Measurements from ENCODE around the gene DBN1.

DBN1 gene

DNA sequence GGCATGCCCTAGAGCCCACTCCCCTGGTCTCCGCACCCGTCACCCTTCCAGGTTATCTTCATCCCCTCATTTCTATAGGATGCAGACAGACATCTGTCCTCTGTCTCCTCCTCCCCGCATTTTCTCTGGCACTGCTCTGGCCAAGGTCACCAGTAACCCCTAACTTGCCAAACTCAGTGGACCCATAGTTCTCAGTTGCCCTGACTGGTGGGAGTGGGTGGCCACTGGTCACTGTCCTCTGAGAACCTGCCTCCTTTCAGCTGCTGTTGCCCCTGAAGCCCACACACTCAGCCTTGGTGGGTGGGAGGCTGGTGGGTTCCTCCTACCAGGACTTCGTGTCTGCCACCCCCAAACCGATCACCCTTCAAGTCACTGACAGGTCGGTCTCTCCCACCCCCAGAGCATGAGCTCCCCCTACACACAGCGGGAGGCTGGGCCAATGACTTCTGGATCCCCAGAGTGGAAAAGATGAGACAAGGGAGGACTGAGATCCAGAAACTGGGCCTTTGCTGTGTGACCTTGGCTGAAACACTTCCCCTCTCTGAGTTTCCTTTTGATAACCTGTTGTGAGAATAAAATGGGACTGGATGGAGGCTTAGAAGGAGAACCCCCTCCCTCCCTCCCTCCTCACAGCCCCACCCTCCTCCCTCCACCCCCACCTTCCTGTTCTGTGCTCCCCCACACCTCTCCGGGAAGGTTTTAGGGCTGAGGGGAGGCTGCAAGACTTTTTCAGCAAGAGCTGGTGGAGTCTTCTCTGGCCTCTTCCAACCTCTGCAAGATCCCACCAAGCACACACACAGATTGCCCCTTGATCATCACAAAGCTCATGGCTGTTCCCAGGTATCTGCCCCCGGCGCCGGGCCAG, 2.4 kb upstream of the DBN1 start:
- peak overlapping the region; percentile 43 for H3K27ac Mint-ChIP-seq
- no peaks in the 10 kb centered on the region for H3K9me3 Mint-ChIP-seq
- H3K4me3 Mint-ChIP-seq = no peak overlapping the region
- peaks cover 11% of the 10 kb centered on the region for H3K27me3 Mint-ChIP-seq (ENCODE audit: low read depth)
- peaks cover 5% of the 10 kb centered on the region for H3K36me3 Mint-ChIP-seq (ENCODE audit: low read depth)
- H3K4me1 Mint-ChIP-seq (ENCODE audit: low read depth) = peaks cover 35% of the 10 kb centered on the region

DNA sequence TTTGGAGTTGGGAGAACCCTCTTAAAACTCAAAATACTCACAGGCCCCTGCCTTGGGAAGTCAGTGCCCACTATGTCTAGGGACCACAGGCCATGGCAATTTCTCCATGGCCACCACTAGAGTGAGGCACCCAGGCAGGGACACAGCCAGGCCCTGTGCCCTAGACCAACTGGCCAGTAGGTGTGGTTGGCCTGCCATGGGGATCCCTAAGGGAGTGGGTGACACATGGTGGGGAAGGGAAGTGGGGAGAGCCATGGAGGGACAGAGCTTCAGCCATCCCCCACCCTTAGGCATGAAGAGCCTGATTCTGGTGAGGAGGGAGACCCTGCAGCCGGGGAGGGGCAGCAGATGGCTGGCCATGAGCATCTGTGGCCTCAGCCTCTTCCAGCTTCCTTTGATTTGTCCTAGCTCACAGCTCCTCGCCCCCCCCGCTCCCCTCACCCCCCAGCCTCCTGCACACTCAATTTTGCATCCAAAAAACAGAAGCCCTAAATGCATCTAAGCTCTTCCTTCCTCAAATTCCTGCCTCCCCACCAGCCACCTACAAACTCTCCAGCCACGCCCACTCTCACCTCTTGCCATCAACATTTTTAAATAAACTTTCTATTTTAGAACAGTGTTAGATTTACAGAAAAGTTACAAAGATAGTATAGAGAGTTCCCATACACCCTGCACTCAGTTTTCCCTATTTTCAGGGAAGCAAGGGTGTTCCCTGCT, 1.6 kb upstream of the DBN1 start:
- peaks cover 5% of the 10 kb centered on the region for H3K36me3 Mint-ChIP-seq (ENCODE audit: low read depth)
- no peaks in the 10 kb centered on the region for H3K9me3 Mint-ChIP-seq
- H3K27me3 Mint-ChIP-seq (ENCODE audit: low read depth) = peaks cover 11% of the 10 kb centered on the region
- H3K27ac Mint-ChIP-seq = no peak overlapping the region
- peak overlapping the region; percentile 84 for H3K4me3 Mint-ChIP-seq
- H3K4me1 Mint-ChIP-seq (ENCODE audit: low read depth) = peaks cover 34% of the 10 kb centered on the region

DNA sequence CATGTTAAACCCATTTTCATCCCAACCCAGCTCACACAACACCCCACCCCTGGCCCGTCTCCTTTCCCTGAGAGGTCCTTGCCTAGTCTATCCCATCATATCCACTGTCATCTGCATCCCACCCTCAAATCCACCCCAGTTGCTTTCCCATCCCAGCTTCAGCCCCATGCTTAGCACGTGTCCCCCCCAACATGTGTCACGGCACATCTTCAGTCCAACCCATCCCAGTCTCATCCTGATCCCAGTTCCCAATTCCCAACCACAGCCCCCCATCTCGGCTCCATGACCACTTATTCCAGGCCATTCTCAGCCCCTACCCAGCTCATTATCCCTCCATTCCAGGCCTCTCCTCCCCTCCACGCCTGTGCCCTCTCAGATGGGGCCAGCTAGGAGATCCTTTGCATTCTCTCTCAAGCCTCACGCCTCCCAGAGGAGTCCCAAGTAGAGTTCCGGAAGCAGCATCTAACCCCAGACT, 605 bp upstream of the DBN1 start:
- Mint-ChIP-seq H3K27me3 (ENCODE audit: low read depth) (peaks cover 11% of the 10 kb centered on the region), H3K9me3 (no peaks in the 10 kb centered on the region), H3K4me3 (peak overlapping the region; percentile 84), H3K36me3 (ENCODE audit: low read depth) (peaks cover 3% of the 10 kb centered on the region), H3K4me1 (ENCODE audit: low read depth) (peaks cover 25% of the 10 kb centered on the region), H3K27ac (no peak overlapping the region)

DNA sequence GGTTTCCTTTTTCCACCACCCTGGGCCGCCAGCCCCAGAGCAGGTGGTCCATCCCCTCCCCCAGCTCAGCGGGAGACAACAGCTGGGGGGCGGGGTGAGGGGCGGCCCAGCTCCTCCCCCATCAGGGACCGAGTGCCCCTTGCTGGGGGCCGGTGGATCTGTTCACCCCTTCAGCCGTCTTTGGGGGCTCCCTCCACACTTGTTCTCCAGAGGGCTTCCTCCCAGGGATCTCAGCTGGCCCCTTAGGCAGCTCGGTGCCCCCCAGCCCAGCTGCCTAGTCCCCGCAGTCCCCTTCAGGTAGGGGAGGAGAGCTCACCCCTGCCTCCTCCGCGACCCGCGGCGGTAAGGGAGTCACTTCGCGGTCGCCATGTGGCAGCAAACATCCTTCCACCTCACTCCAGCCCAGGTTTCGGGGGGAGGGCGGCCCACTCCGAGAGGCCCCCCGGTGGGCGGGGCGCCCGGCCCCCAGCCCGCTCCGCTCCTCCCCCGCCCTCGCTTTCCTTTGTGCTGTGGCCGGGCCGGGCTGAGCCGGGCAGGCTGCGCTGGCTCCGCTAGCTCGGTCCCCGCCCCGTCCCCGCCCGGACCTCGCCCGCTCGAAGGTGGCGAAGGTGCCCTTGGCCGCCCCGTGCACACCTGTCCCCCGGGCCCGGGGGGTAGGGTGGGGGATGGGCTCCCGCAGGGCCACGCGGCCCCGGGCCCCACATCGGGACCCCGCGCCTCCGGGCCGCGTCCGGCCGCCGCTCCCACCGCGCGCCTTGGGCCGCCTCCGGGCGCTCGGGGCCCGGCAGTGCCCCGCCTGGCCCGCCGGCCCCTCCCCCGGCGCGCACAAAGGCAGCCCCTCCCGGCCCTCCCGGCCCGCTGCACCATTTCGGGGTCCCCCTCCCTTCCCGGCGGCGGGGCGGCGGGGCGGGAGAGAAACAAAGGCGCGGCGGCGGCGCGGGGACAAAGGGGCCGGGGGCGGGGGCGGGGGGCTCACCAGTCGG, 683 bp downstream of the DBN1 start:
- Mint-ChIP-seq H3K4me3 (peak overlapping the region; percentile 25), H3K4me1 (ENCODE audit: low read depth) (peaks cover 20% of the 10 kb centered on the region), H3K9me3 (no peaks in the 10 kb centered on the region), H3K27me3 (ENCODE audit: low read depth) (peaks cover 11% of the 10 kb centered on the region), H3K36me3 (ENCODE audit: low read depth) (no peaks in the 10 kb centered on the region), H3K27ac (no peak overlapping the region)

DNA sequence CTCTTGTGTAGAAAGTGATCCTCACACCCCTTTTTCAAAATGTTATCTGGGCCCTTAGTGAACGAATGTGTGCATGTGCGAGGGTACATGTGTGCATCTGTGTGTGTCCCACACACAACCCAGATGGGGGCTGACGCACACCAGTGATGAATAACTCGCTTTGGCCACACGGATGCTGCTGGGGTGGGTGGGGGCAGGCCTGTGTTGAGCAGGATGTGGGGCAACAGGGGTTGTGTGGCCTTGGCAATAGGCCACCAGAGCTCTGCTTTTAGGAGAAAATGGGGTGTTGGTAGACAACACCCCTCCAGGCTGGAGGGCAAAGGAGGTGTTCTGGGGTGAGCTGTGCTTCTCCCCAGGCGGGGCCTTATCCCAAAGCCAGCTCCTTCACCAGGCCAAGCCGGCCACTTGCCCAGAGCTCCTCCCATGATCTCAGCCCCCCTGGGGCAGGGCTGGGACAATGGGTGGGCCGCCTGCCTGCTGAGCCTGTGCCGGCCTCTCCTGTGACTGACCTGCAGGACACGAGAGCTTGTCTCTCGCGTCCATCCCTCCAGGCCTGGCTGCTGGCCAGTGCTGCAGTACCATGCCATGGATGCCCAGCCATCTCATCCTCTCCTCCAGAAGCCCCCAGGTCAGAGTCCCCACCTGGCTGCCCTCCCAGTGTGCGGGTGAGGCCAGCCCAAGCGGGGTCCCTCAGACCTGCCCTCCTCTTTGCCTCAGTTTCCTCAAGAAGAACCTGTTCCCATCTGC, 1.7 kb downstream of the DBN1 start:
- H3K27ac Mint-ChIP-seq = no peak overlapping the region
- H3K4me3 Mint-ChIP-seq = no peak overlapping the region
- no peaks in the 10 kb centered on the region for H3K9me3 Mint-ChIP-seq
- peaks cover 11% of the 10 kb centered on the region for H3K27me3 Mint-ChIP-seq (ENCODE audit: low read depth)
- no peaks in the 10 kb centered on the region for H3K36me3 Mint-ChIP-seq (ENCODE audit: low read depth)
- peaks cover 20% of the 10 kb centered on the region for H3K4me1 Mint-ChIP-seq (ENCODE audit: low read depth)

DNA sequence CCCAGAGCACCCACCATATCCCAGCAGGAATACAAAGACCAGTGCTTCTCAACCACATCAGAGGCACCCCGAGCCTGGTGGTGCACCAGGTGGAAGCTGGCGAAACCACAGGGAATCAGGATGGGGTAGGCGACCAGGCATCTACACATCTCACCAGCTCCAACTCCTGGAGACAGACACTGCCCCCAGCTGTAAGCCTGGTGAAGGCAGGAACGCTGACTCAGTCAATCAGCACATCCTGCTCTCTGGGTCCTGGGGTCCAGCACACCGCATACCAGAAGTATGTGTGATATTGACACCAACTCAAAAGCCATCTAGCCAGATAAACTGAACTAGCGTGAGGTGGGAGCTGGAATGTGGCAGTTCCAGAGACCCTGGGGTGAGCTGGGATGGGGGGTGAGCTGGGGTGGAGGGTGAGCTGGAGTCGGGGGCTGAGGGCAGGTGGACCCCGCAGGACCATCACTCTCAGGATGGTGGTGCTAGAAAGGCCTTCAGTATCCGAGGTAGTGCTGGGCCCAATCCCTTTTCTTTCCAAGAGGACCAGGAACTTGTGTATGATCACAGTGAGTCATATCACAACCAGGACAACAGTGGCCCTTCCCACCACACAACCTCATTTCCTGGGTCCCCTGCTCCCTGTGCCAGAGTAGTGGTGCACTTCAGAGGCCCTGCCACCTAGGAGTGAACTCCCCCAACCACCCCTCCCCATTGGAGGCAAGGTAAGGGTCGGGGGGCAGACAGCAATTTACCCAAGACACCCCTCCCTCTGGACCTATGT, 2.5 kb downstream of the DBN1 start:
- no peak overlapping the region for H3K4me3 Mint-ChIP-seq
- H3K27me3 Mint-ChIP-seq (ENCODE audit: low read depth) = peaks cover 11% of the 10 kb centered on the region
- peaks cover 16% of the 10 kb centered on the region for H3K4me1 Mint-ChIP-seq (ENCODE audit: low read depth)
- no peaks in the 10 kb centered on the region for H3K36me3 Mint-ChIP-seq (ENCODE audit: low read depth)
- no peaks in the 10 kb centered on the region for H3K9me3 Mint-ChIP-seq
- no peak overlapping the region for H3K27ac Mint-ChIP-seq

DNA sequence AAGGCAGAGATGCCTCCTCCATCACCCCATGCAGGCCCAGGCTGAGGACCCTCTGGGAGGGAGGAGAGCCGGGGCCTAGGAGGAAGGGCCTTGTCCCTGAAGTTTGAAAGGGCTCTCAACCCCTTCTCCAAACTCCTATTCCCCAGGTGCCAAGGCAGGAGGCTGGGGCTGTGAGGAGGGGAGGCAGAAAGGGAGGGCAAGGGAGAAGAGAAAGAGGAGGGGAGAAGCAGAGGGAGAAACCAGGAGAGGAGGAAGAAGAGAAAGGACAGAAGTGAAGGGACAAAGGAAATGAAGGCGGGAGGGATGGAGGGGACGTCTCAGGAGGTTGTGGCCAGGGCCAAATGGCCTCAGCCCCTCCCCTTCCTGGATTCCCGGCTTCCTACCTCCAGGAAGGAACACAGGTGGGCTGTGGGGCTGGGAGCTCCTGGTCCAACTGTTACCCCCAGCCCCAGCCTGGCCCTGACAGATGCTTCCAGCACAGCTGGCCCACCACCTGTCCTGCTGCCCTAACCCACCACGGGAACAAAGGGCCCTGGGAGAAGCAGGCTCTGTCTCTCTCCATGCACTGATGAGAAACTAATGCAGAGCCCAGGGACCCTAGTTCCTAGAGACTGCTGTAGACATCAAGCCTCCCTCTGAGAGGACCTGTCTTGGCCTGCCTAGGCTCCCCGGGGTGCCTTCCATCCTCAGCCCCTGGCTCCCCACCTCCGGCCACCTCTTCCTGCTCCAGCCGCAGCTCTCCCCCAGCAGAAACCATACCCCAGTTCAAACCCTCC, 3.5 kb downstream of the DBN1 start:
- Mint-ChIP-seq H3K9me3 (no peaks in the 10 kb centered on the region), H3K4me1 (ENCODE audit: low read depth) (peaks cover 8% of the 10 kb centered on the region), H3K4me3 (no peak overlapping the region), H3K27ac (no peak overlapping the region), H3K36me3 (ENCODE audit: low read depth) (no peaks in the 10 kb centered on the region), H3K27me3 (ENCODE audit: low read depth) (peaks cover 11% of the 10 kb centered on the region)

DNA sequence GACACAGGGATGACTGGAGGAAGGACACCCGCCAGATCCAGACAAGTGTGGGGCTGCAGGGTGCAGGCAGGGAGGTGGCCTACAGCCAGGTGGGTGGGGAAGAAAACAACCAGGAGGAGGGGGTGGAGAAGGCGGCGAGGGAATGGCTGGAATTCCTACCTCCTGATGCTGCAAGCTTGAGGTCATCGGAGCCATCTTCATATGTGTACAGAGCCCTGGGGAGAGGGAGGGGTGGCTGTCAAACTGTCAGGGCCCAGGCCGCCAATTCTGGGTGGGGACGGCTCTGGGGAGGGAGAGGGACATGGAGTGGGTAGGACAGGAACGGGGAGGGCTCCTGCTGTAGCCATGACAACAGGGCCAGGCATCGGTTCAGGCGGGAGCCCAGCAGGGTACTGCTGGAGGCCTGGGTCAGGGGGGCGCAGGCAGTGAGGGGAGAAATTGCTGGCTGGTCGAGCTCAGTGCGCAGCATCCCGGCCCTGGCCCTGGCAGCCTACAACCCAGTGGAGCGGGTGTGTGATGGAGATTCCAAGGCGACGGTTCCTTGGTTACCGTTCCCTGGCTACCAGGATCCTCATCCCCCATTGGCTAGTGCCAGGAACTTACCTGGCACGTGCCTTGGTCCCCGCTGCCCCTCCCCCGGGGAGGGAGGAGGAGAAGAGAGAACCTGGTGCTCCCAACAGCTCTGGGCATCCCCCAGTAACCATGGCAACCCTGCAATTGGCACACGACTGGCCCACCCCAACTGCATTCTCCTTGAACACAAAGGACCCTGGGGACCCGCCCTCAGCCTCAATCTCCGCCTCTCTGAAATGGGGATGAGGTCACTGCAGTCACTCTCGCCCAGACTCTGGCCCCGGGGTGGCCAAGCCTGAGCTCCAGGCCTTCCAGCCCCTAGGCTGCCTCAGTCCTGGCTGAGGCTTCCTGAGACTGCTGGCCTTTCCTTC, 4.5 kb downstream of the DBN1 start:
- H3K27me3 Mint-ChIP-seq (ENCODE audit: low read depth) = peaks cover 3% of the 10 kb centered on the region

DNA sequence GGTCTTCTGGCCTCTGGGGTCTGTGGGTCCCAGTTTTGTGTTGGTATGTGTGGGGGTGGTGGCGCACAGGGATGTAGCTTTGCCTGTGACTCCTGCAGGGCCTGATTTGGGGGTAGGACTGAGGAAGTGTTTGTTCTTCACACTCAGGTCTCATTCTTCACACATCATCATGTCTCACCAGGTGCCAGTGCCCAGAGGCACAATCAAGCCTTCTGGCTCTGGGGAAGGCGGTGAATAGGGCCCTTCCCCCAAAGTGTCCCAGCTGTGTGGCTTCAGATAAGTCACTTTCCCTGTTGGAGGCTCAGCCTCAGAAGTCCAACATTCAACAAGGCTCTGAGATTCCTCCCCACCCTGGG, 5.1 kb downstream of the DBN1 start:
- Mint-ChIP-seq H3K4me3 (no peak overlapping the region), H3K36me3 (ENCODE audit: low read depth) (no peaks in the 10 kb centered on the region), H3K27me3 (ENCODE audit: low read depth) (no peaks in the 10 kb centered on the region), H3K9me3 (no peaks in the 10 kb centered on the region), H3K4me1 (ENCODE audit: low read depth) (peaks cover 3% of the 10 kb centered on the region), H3K27ac (no peak overlapping the region)

More for the DNA sequence above, 4.5 kb downstream of the DBN1 start:
- Mint-ChIP-seq H3K4me3 (no peak overlapping the region), H3K36me3 (ENCODE audit: low read depth) (no peaks in the 10 kb centered on the region), H3K27ac (no peak overlapping the region), H3K9me3 (no peaks in the 10 kb centered on the region), H3K4me1 (ENCODE audit: low read depth) (peaks cover 5% of the 10 kb centered on the region)

DNA sequence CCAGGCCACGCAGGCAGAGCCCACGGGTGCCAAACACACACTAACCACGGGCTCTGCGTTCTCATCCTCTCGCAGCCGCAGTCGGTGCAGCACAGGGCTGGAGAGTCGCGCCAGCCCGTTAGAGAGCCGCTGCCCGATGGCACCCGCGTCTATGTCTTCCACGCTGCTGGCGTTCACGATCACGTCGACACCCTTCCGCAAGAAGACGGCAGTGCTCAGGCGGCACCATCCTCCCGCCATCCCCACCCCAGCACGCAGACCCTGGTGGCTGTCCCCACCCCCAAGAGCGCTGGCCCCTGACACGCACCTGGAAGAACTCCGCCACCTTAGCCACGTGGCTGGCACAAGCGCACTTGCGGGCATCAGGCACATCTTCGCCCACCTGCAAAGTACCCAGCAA, 6.0 kb downstream of the DBN1 start:
- peaks cover 5% of the 10 kb centered on the region for H3K4me1 Mint-ChIP-seq (ENCODE audit: low read depth)
- no peaks in the 10 kb centered on the region for H3K9me3 Mint-ChIP-seq
- H3K4me3 Mint-ChIP-seq = no peak overlapping the region
- H3K36me3 Mint-ChIP-seq (ENCODE audit: low read depth) = no peaks in the 10 kb centered on the region
- H3K27ac Mint-ChIP-seq = no peak overlapping the region
- no peaks in the 10 kb centered on the region for H3K27me3 Mint-ChIP-seq (ENCODE audit: low read depth)

DNA sequence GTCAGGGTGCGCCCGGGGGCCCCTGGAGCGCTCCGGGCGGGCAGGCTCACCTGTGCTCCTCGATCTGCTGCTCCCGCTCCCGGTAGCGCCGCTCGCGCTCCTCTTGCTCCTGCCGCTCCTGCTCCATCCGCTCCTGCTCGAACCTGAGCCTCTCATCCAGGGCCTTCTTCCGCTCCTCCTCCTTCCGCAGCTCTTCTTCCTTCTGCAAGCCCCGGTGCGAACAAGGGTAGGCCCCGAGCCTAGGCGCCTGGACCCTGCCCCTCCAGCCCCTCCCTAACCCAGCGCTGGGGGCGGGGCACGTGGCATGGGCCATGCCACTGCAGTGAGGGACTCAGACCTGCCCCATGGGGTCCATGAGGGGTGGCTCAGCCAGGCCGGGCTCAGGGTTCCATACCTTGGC, 6.6 kb downstream of the DBN1 start:
- H3K4me3 Mint-ChIP-seq = no peak overlapping the region
- H3K9me3 Mint-ChIP-seq = no peaks in the 10 kb centered on the region
- no peaks in the 10 kb centered on the region for H3K27me3 Mint-ChIP-seq (ENCODE audit: low read depth)
- peaks cover 11% of the 10 kb centered on the region for H3K4me1 Mint-ChIP-seq (ENCODE audit: low read depth)
- H3K27ac Mint-ChIP-seq = no peak overlapping the region
- no peaks in the 10 kb centered on the region for H3K36me3 Mint-ChIP-seq (ENCODE audit: low read depth)

DNA sequence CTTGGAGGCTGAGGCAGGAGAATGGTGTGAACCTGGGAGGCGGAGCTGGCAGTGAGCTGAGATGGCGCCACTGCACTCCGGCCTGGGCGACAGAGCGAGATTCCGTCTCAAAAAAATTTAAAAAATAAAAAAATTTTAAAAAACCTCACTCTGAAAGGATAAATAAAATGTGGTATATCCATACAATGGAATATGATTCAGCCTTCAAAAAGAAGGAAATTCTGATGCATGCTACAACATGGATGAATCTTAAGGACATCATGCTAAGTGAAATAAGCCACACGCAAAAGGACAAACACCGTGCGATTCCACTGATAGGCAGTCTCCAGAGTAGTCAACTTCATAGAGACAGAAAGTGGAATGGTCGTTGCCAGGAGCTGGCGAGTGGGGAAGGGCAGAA, 8.4 kb downstream of the DBN1 start:
- Mint-ChIP-seq H3K27me3 (ENCODE audit: low read depth) (no peaks in the 10 kb centered on the region), H3K4me3 (no peak overlapping the region), H3K9me3 (no peaks in the 10 kb centered on the region), H3K36me3 (ENCODE audit: low read depth) (no peaks in the 10 kb centered on the region), H3K27ac (no peak overlapping the region), H3K4me1 (ENCODE audit: low read depth) (peaks cover 12% of the 10 kb centered on the region)
